ENCODE data around the gene ACOD1.
"Not testable (repeated sequence)": the region's sequence is repeated elsewhere in the genome, so short reads cannot be mapped to it uniquely, and the experiment has no call there.

The ACOD1 gene

DNA sequence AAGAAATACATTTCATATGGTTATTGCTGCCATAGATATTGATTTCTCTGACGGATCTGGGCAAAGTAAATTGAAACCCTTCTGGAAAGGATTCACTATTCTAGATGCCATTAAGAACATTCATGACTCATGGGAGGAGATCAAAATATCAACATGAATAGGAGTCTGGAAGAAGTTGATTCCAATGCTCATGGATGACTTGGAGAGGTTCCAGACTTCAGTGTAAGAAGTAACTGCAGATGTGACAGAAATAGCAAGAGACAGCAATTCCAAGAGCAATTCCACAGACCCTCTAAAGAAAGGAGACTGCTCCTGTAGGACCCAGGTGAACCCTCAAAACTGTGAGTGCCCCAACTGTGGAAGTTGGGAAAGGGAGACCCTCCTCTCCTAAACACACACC lies 31.2 kb upstream of the ACOD1 start:
- TF ChIP-seq, protein P1, sequence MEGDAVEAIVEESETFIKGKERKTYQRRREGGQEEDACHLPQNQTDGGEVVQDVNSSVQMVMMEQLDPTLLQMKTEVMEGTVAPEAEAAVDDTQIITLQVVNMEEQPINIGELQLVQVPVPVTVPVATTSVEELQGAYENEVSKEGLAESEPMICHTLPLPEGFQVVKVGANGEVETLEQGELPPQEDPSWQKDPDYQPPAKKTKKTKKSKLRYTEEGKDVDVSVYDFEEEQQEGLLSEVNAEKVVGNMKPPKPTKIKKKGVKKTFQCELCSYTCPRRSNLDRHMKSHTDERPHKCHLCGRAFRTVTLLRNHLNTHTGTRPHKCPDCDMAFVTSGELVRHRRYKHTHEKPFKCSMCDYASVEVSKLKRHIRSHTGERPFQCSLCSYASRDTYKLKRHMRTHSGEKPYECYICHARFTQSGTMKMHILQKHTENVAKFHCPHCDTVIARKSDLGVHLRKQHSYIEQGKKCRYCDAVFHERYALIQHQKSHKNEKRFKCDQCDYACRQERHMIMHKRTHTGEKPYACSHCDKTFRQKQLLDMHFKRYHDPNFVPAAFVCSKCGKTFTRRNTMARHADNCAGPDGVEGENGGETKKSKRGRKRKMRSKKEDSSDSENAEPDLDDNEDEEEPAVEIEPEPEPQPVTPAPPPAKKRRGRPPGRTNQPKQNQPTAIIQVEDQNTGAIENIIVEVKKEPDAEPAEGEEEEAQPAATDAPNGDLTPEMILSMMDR (IDR thresholded peaks at IDR 0.05; ENCODE audit: unreplicated experiment in 3 of 3): no peak
- Mint-ChIP-seq H3K4me3 (no peak overlapping the region), H3K27me3 (ENCODE audit: low read depth) (no peaks in the 10 kb centered on the region), H3K9me3 (peaks cover 30% of the 10 kb centered on the region), H3K36me3 (ENCODE audit: low read depth) (no peaks in the 10 kb centered on the region), H3K4me1 (peaks cover 8% of the 10 kb centered on the region), H3K27ac (peak overlapping the region in 2 of 3 experiments; percentile 31 to 63)

DNA sequence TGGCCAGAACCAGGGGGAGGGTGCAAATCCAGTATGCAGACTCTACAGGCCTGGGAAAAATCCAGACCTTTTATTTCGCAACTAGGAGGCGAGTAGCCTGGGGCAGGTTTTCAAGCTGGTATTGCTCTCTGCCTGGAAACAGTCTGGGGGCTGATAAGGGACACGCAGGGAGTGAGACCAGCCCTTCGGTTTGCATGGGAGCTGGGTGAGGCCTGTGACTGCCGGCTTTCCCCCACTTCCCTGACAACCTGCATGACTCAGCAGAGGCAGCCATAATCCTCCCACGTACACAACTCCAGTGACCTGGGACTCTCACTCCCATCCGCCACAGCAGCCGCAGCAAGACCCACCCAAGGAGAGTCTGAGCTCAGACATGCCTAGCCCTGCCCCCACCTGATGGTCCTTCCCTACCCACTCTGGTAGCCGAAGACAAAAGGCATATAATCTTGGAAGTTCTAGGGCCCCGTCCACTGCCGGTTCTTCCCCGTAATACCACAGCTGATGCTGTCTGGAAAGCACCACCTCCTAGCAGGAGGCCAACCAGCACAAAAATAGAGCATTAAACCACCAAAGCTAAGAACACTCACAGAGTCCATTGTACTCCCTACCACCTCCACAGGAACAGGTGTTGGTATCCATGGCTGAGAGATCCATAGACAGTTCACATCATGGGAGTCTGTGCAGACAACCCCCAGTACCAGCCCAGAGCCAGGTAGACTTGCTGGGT lies 30.4 kb upstream of the ACOD1 start:
- H3K4me3 Mint-ChIP-seq; H3K27me3 Mint-ChIP-seq (ENCODE audit: low read depth); H3K4me1 Mint-ChIP-seq; H3K36me3 Mint-ChIP-seq (ENCODE audit: low read depth): not testable (repeated sequence)
- H3K27ac Mint-ChIP-seq: peak overlapping the region in 2 of 3 experiments; percentile 31 to 63
- H3K9me3 Mint-ChIP-seq: peaks cover 33% of the 10 kb centered on the region

DNA sequence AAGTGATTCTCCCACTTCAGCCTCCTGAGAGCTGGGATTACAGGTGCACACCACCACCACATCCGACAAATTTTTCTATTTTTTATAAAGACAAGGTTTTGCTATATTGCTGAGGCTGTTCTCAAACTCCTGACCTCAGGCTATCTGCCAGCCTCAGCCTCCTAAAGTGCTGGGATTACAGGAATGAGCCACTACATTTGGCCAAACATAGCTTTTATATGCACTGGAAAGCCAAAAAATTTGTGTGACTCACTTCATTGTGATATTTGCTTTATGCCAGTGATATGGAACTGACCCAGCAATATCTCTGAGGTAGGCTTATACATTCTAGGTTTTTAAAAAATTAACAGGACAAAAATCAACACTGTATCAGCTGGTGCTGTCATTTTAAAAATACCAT lies 26.8 kb upstream of the ACOD1 start:
- Mint-ChIP-seq H3K4me3 (no peak overlapping the region), H3K4me1 (peaks cover 8% of the 10 kb centered on the region), H3K9me3 (peaks cover 36% of the 10 kb centered on the region), H3K36me3 (ENCODE audit: low read depth) (no peaks in the 10 kb centered on the region), H3K27ac (no peak overlapping the region), H3K27me3 (ENCODE audit: low read depth) (no peaks in the 10 kb centered on the region)
- TF ChIP-seq, protein P1 (IDR thresholded peaks at IDR 0.05; ENCODE audit: unreplicated experiment in 3 of 3): no peak

DNA sequence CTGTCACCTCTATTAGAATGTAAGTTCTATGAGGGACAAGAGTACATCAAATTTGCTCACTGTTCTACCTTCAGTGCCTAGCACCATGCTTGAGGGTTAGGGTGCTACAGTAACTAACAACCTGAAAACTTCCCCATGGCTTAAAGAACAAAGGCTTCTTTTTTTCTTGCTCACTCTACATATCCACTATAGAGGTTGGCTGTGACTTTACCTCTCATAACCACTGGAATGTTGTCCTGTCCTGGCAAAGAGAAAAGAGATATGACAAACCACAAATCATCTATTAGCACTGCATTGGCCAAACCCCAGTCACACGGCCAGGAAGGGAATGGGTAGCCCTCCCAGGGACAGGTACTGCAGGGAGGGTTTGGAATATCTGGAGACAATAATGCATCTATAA lies 23.2 kb upstream of the ACOD1 start:
- no peaks in the 10 kb centered on the region for H3K27me3 Mint-ChIP-seq (ENCODE audit: low read depth)
- TF ChIP-seq, protein P1 (IDR thresholded peaks at IDR 0.05; ENCODE audit: unreplicated experiment in 3 of 3): no peak

DNA sequence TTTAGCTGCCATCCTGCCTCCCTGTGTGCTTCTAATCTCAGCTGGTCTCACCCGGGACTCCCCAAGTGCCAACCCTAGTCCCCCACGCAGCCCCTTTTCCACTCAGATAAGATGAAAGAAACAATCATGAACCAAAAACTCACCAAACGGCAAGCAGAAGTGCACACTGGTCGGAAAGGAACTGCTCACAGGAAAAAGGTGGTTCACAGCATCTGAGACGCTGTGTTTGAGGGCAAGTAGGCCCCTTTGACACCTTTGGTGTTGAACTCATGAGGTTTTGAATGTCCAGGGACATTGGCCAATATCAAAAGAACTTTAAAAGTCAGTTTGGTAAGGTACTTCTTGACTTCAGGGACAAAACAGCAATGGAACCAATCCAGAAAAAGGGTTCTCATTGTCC lies 20.4 kb upstream of the ACOD1 start:
- Mint-ChIP-seq H3K27ac (no peak overlapping the region), H3K4me1 (no peaks in the 10 kb centered on the region), H3K4me3 (no peak overlapping the region), H3K36me3 (ENCODE audit: low read depth) (no peaks in the 10 kb centered on the region), H3K27me3 (ENCODE audit: low read depth) (no peaks in the 10 kb centered on the region), H3K9me3 (peaks cover 8% of the 10 kb centered on the region)
- TF ChIP-seq, protein P1 (IDR thresholded peaks at IDR 0.05; ENCODE audit: unreplicated experiment in 3 of 3): no peak

More for the DNA sequence above, 23.2 kb upstream of the ACOD1 start:
- Mint-ChIP-seq H3K27ac (no peak overlapping the region), H3K4me3 (no peak overlapping the region), H3K36me3 (ENCODE audit: low read depth) (no peaks in the 10 kb centered on the region), H3K4me1 (no peaks in the 10 kb centered on the region), H3K9me3 (peaks cover 11% of the 10 kb centered on the region)

DNA sequence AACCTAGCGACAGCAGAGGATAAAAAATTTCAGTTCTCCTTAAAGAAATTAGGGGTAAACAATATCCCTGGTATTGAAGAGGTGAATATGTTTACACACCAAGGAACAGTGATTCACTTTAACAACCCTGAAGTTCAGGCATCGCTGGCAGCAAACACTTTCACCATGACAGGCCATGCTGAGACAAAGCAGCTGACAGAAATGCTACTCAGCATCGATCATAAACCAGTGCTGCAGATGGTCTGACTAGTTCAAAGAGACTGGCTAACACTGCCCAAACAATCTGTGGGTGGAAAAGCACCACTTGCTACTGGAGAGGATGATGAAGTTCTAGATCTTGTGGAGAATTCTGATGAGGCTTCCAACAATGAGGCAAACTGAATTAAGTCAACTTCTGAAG lies 19.9 kb upstream of the ACOD1 start:
- no peaks in the 10 kb centered on the region for H3K36me3 Mint-ChIP-seq (ENCODE audit: low read depth)
- H3K27ac Mint-ChIP-seq: no peak overlapping the region
- H3K9me3 Mint-ChIP-seq: peaks cover 6% of the 10 kb centered on the region
- H3K4me1 Mint-ChIP-seq: no peaks in the 10 kb centered on the region
- no peaks in the 10 kb centered on the region for H3K27me3 Mint-ChIP-seq (ENCODE audit: low read depth)
- TF ChIP-seq, protein P1 (IDR thresholded peaks at IDR 0.05; ENCODE audit: unreplicated experiment in 3 of 3): no peak
- no peak overlapping the region for H3K4me3 Mint-ChIP-seq

Data from nephron (organoid).